Heart right ventricle (tissue), 16 donors: Measurements from ENCODE around the gene EGFLAM. TPM values are rescaled to one million over a fixed set of nuclear protein-coding genes. Genes with fewer than 3 reads are reported as not detected.

Experiments
- ATAC-seq, 8 donors: fragments of 200-7000 bp; cut with Tn5 transposase; one replicate each; pipeline ENCODE4 v1.9.1; 2020; ENCODE audit warnings: mild to moderate bottlenecking in 8 of 8, moderate library complexity in 8 of 8, moderate number of reproducible peaks in 1 of 8
- DNase-seq, 2 donors: peaks; one replicate each; pipeline ENCODE4 v3.0.0-alpha.2; 2020
- H3K27ac ChIP-seq, 10 donors: fragments of 200-600 bp; sonication (generic) in 2 of 10; one replicate each; pipeline versions ENCODE4 v1.5.0 to v1.8.0; 2020 to 2022; ENCODE audit warnings: mild to moderate bottlenecking in 3 of 10
- H3K27me3 ChIP-seq, 7 donors: fragments of 200-600 bp; one replicate each; pipeline ENCODE4 v1.8.0; 2021 to 2022; ENCODE audit warnings: mild to moderate bottlenecking in 2 of 7
- H3K36me3 ChIP-seq, 9 donors: fragments of 200-600 bp; sonication (generic) in 1 of 9; one replicate each; pipeline versions ENCODE4 v1.5.0 to v1.8.0; 2020 to 2022; ENCODE audit warnings: mild to moderate bottlenecking in 2 of 9
- H3K4me1 ChIP-seq, 9 donors: fragments of 200-600 bp; sonication (generic) in 1 of 9; one replicate each; pipeline versions ENCODE4 v1.5.0 to v1.8.0; 2020 to 2022; ENCODE audit warnings: mild to moderate bottlenecking in 4 of 9
- H3K4me3 ChIP-seq, 10 donors: fragments of 200-600 bp; sonication (generic) in 2 of 10; one replicate each; pipeline versions ENCODE4 v1.5.0 to v1.8.0; 2020 to 2022; ENCODE audit warnings: mild to moderate bottlenecking in 7 of 10, moderate library complexity in 2 of 10
- H3K9me3 ChIP-seq, 11 donors: fragments of 200-600 bp in 10 of 11; sonication (generic) in 2 of 11; one replicate each; pipeline versions ENCODE4 v1.5.0 to v1.8.0; 2013 to 2022; ENCODE audit warnings: mild to moderate bottlenecking in 2 of 11, control low read depth in 1 of 11, moderate library complexity in 1 of 11
- CTCF ChIP-seq, 9 donors: fragments of 200-600 bp; sonication (generic) in 2 of 9; IDR thresholded peaks; one replicate each; pipeline versions ENCODE4 v1.5.0 to v1.8.0; 2021 to 2022; ENCODE audit warnings: antibody characterized with exemption in 9 of 9, mild to moderate bottlenecking in 5 of 9, moderate library complexity in 1 of 9
- WGBS, 2 donors: extraction: QIAGEN DNeasy Blood & Tissue Kit; methylation state at CpG; one replicate each; pipeline ENCODE4 v1.1.7; 2013; ENCODE audit warnings: inconsistent platforms in 1 of 2; 5-methylcytosine and 5-hydroxymethylcytosine counted together
- intact Hi-C, 10 donors: fragments of 100-400 bp; cut with DNase I; formaldehyde crosslinking; loops; one replicate each; pipeline versions ENCODE4 v1.11.1 to v1.14.2; 2022
- polyA plus RNA-seq, 2 donors: library from polyadenylated mRNA; stranded (reverse); fragments of 200-250 nt; gene quantifications; one replicate each; pipeline ENCODE4 v1.2.3, GENCODE V29; 2013
- total RNA-seq, 10 donors: library from RNA; stranded (reverse); fragmentation: NEBNext Ultra II Directional in 3 of 10; extraction: Animal tissue kit (Norgen Biotek cat#: 25700) in 3 of 10; gene quantifications; one replicate each; pipeline versions ENCODE4 v1.2.1 to v1.2.4, GENCODE V29; 2021 to 2023
- donor health status: Arrhythmogenic right ventricular cardiomyopathy.
- donor health status: ischemic (EF 13 %, LVEDD 7.1; RV severe dilation, severe dysfunction).
- donor health status: healthy with polysubstance abuse.
- donor health status: DM: no; HTN: yes; CAD: no.
- donor health status: DM: no; HTN: no; CAD: no.
- donor health status: ischemic (EF 25% LVEDD 6.9; RV normal size, moderate dysfunction).
- donor health status: ischemic (EF 25% LVEDD 5.7; RV mildly dilated, moderate dysfunction).
- donor health status: healthy.
- donor health status: DM: yes; HTN: yes; CAD: no.
- donor health status: Ischemic cardiomyopathy.
- donor health status: ischemic (EF 35%, LVEDD 5.7; RV mildly dilated, moderate dysfunction).
- donor health status: nonischemic (EF 11% LVEDD 7.7; RV severe dilation, severe dysfunction).
- donor health status: DM: yes; HTN: yes; CAD: no.
- donor health status: PGD.
- donor health status: ischemic (EF 29% LVEDD 5.4; RV normal size, mild dysfunction).
- donor health status: nonischemic (EF 23%, LVEDD 6.1; RV moderate dilation, normal function).

Gene EGFLAM
- total and polyA plus RNA-seq, 12 donors = 3.4 to 15.3 (median 7.6) TPM

GRCh38 chr5:38299585-38299984, 41.2 kb downstream of the EGFLAM start:
- no peak for ATAC-seq
- DNase-seq = no peak
- TF ChIP-seq CTCF (IDR thresholded peaks at IDR 0.05) = no peak

GRCh38 chr5:38305148-38305547, 46.8 kb downstream of the EGFLAM start:
- TF ChIP-seq CTCF (IDR thresholded peaks at IDR 0.05) = no peak
- no peak for ATAC-seq
- Histone ChIP-seq H3K4me3 (no peak overlapping the region), H3K9me3 (peaks cover 0 to 55% (median 15%) of the 10 kb centered on the region in 11 donors), H3K36me3 (no peaks in the 10 kb centered on the region), H3K27me3 (no peaks in the 10 kb centered on the region), H3K4me1 (peaks cover 0 to 10% (median 0%) of the 10 kb centered on the region in 9 donors), H3K27ac (no peak overlapping the region)
- 83 to 87% methylated on average over 2 of the region's 2 CpGs for WGBS, 2 donors
- intact Hi-C loops = loop anchor here in 1 of 10 donors (5.0 kb wide), 1 partner anchor 38 kb away; no protein-coding TSS in a partner anchor
- DNase-seq = no peak

More at GRCh38 chr5:38299585-38299984, 41.2 kb downstream of the EGFLAM start:
- H3K4me3 ChIP-seq = no peak overlapping the region
- intact Hi-C loops = no loop called here
- peaks cover 0 to 17% (median 0%) of the 10 kb centered on the region in 9 donors for H3K4me1 ChIP-seq
- H3K27ac ChIP-seq = peak overlapping the region in 2 of 10 donors; percentile 30 to 68
- H3K36me3 ChIP-seq = no peaks in the 10 kb centered on the region
- peaks cover 0 to 23% (median 5%) of the 10 kb centered on the region in 11 donors for H3K9me3 ChIP-seq
- WGBS, 2 donors = 62 to 87% methylated on average over 1 of the region's 1 CpG
- H3K27me3 ChIP-seq = peaks cover 0 to 9% (median 5%) of the 10 kb centered on the region in 7 donors

- H3K9me3 ChIP-seq = peaks cover 0 to 49% (median 15%) of the 10 kb centered on the region in 11 donors
- H3K27ac ChIP-seq = peak overlapping the region in 8 of 10 donors; percentile 26 to 81 (median 66)
- intact Hi-C loops = loop anchor here in 1 of 10 donors (5.0 kb wide), 1 partner anchor 41 kb away; no protein-coding TSS in a partner anchor
- 51 to 75% methylated on average over 1 of the region's 1 CpG for whole genome bisulfite sequencing, 2 donors
- DNase-seq = no peak
- no peaks in the 10 kb centered on the region for H3K27me3 ChIP-seq
- H3K36me3 ChIP-seq = no peaks in the 10 kb centered on the region
- H3K4me3 ChIP-seq = no peak overlapping the region
- TF ChIP-seq CTCF (IDR thresholded peaks at IDR 0.05) = no peak
- peak in 6 of 8 donors; percentile 37 to 83 (median 48) for ATAC-seq
- peaks cover 0 to 10% (median 0%) of the 10 kb centered on the region in 9 donors for H3K4me1 ChIP-seq
Measured at GRCh38 chr5:38307845-38308244, 49.5 kb downstream of the EGFLAM start.

- DNase-seq = peak in 1 of 2 donors; percentile 41
- ATAC-seq = peak in 7 of 8 donors; percentile 56 to 89 (median 75)
- H3K27ac ChIP-seq = peak overlapping the region in 6 of 10 donors; percentile 14 to 56 (median 38)
- no peaks in the 10 kb centered on the region for H3K36me3 ChIP-seq
- no peak overlapping the region for H3K4me3 ChIP-seq
- TF ChIP-seq CTCF (IDR thresholded peaks at IDR 0.05) = peak in 2 of 9 donors; percentile 19 to 25
- peaks cover 0 to 12% (median 0%) of the 10 kb centered on the region in 7 donors for H3K27me3 ChIP-seq
- peaks cover 0 to 13% (median 0%) of the 10 kb centered on the region in 9 donors for H3K4me1 ChIP-seq
- 45% methylated on average over 6 of the region's 6 CpGs for whole genome bisulfite sequencing, 2 donors
- no peaks in the 10 kb centered on the region for H3K9me3 ChIP-seq
- intact Hi-C loops = no loop called here
Measured at GRCh38 chr5:38316544-38317224, 58.3 kb downstream of the EGFLAM start.
